ENCODE data around the gene EPG5.

DNA sequence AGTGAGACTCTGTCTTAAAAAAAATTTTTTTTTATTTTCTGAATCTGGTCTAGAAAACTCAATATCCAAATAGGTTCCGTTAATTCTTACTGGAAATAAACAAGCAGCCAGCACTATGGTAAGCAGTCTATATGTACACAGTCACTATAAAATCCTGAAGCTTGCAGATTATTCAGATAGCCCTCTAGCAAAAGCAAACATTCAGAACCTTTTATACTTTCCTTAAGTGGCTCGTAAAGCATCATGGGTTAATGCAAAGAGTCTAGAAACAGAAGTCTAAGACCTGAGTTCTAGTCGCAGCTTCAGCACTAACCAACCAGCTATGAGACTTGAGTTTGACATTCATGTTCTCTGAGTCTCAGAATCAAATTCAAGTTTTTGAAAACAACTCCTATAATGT lies 89.7 kb downstream of the EPG5 start:
- TF ChIP-seq POLR2A (IDR thresholded peaks at IDR 0.05; ENCODE audit: low read depth) (no peak), POLR2AphosphoS5 (IDR thresholded peaks at IDR 0.05) (no peak)
- TF ChIP-seq, protein P1, sequence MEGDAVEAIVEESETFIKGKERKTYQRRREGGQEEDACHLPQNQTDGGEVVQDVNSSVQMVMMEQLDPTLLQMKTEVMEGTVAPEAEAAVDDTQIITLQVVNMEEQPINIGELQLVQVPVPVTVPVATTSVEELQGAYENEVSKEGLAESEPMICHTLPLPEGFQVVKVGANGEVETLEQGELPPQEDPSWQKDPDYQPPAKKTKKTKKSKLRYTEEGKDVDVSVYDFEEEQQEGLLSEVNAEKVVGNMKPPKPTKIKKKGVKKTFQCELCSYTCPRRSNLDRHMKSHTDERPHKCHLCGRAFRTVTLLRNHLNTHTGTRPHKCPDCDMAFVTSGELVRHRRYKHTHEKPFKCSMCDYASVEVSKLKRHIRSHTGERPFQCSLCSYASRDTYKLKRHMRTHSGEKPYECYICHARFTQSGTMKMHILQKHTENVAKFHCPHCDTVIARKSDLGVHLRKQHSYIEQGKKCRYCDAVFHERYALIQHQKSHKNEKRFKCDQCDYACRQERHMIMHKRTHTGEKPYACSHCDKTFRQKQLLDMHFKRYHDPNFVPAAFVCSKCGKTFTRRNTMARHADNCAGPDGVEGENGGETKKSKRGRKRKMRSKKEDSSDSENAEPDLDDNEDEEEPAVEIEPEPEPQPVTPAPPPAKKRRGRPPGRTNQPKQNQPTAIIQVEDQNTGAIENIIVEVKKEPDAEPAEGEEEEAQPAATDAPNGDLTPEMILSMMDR (IDR thresholded peaks at IDR 0.05), result no peak

All from esophagus muscularis mucosa (tissue), 3 donors.